ENCODE data around the gene OR51F1.
"Not testable (repeated sequence)": the region's sequence is repeated elsewhere in the genome, so short reads cannot be mapped to it uniquely, and the experiment has no call there.

The OR51F1 gene
- 0 reads per million in 2 donors for total RNA-seq

- no peak for DNase-seq
Measured at GRCh38 chr11:4769838-4770237, at the start of gene OR51F1. Gene OR51F1, minus strand, starts transcription at chr11:4769938. Its CDS starts 0 bp downstream, at chr11:4769938.

- DNase-seq = no peak
Measured at GRCh38 chr11:4809246-4809645, 39.5 kb upstream of the OR51F1 start.

- DNase-seq = no peak
Measured at GRCh38 chr11:4808476-4808875, 38.7 kb upstream of the OR51F1 start.

DNA sequence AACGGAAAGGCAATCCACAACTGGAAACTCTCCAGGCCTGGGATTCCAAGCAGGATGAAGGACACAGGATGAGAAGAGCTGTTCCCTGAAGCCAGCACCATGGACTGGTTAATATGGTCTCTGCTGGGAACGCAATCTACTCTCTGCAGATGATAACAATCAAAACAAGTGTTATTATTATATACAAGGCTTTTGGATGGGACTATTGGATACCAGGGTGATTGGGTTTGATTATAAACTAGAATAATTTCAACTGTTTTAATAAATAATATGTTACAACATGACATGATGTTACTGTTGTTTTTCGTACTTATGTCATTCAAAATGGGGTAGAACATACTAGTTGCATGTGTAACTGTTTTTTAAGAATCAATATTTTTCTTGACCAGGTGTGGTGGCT, 34.5 kb upstream of the OR51F1 start, which contains the start of gene OR52R1:
TSS of gene OR52R1 (minus strand) at position 101 of the 400 bp plus-strand sequence. CDS start at position 101, 0 bp downstream.
- no peak for DNase-seq

- DNase-seq = not testable (repeated sequence)
Measured at GRCh38 chr11:4801316-4801715, 31.6 kb upstream of the OR51F1 start.

GRCh38 chr11:4798427-4799183, 28.9 kb upstream of the OR51F1 start:
- DNase-seq = peak in 1 of 5 experiments; percentile 60

GRCh38 chr11:4797206-4797605, 27.5 kb upstream of the OR51F1 start:
- DNase-seq = no peak

- no peak for DNase-seq
Measured at GRCh38 chr11:4782454-4782853, 12.7 kb upstream of the OR51F1 start.

GRCh38 chr11:4768094-4768493, 1.6 kb downstream of the OR51F1 start:
- no peak for DNase-seq

- DNase-seq = no peak
Measured at GRCh38 chr11:4766420-4767043, 3.2 kb downstream of the OR51F1 start.

DNA sequence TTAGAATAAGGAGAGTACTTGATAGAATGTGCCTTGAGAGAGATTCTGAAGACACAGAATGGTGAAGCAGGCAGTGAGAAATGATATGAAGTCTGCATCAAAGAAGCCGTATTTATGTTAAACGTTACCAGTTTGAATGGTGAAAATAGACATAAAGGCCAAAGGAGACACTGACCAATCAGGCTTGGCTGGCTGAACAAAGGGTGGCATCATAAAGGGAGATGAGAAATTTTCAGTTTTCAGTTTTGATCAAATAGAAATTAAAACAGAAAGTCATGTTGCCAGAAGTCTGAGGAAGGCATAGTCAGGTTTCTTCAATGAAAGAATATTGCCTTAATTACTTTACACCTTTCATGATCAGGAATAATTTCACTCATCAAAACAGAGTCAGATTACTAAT, 6.6 kb downstream of the OR51F1 start:
- no peak for DNase-seq

- DNase-seq = no peak
Measured at GRCh38 chr11:4751201-4751600, 18.5 kb downstream of the OR51F1 start.

DNA sequence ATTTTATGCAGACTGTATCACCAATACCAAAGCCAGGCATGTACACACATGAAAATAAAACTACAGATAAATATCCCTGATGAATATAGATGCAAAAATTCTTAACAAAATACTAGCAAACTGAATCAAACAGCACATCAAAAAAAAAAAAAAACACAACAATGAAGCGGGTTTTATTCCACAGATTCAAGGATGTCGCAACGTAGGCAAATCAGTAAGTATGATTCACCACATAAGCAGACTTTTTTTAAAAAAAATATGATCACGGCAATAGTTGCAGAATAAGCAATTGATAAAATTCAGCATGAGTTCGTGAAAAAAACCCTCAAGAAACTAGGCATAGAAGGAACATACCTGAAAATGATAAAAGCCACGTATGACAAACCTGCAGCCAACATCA, 21.3 kb downstream of the OR51F1 start:
- no peak for DNase-seq

DNA sequence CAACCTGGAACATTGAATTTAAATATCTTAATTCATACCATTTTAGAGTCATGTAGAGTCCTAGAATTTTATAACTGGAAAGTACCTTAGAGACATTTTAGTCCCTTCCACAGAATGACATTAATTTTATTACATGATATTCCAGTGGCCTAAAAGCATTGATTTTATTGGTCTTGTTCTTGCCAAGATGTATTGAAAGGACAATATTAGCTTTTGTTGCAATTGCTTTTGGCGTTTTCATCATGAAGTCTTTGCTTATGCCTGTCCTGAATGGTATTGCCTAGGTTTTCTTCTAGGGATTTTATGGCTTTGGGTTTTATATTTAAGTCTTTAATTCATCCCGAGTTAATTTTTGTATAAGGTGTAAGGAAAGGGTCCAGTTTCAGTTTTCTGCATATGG, 29.0 kb downstream of the OR51F1 start:
- DNase-seq = no peak

GRCh38 chr11:4727171-4727570, 42.6 kb downstream of the OR51F1 start:
- no peak for DNase-seq

GRCh38 chr11:4722616-4723534, 46.9 kb downstream of the OR51F1 start:
- DNase-seq = not testable (repeated sequence)
